EL (cell line): ENCODE results near the gene FREM3.

Experiments used
- DNase-seq: peaks from one replicate; pipeline ENCODE4 v3.0.0-alpha.2; 2016

FREM3 gene

GRCh38 chr4:143658336-143658735, 42.1 kb downstream of the FREM3 start:
- DNase-seq: no peak

GRCh38 chr4:143654571-143654970, 45.9 kb downstream of the FREM3 start:
- no peak for DNase-seq

- DNase-seq: no peak
Measured at GRCh38 chr4:143653031-143653430, 47.4 kb downstream of the FREM3 start.

GRCh38 chr4:143643399-143643798, 57.1 kb downstream of the FREM3 start:
- no peak for DNase-seq

- DNase-seq: no peak
Measured at GRCh38 chr4:143642611-143643010, 57.9 kb downstream of the FREM3 start.

- no peak for DNase-seq
Measured at GRCh38 chr4:143641361-143641760, 59.1 kb downstream of the FREM3 start.

- DNase-seq: no peak
Measured at GRCh38 chr4:143634763-143635162, 65.7 kb downstream of the FREM3 start.

- DNase-seq: peak; percentile 4
Measured at GRCh38 chr4:143633833-143634232, 66.6 kb downstream of the FREM3 start.

- no peak for DNase-seq
Measured at GRCh38 chr4:143626134-143626911, 74.2 kb downstream of the FREM3 start.

- DNase-seq: no peak
Measured at GRCh38 chr4:143625632-143626031, 74.8 kb downstream of the FREM3 start.

GRCh38 chr4:143623896-143624295, 76.6 kb downstream of the FREM3 start:
- no peak for DNase-seq

- DNase-seq: no peak
Measured at GRCh38 chr4:143618811-143619210, 81.7 kb downstream of the FREM3 start.

GRCh38 chr4:143617994-143618679, 82.3 kb downstream of the FREM3 start:
- no peak for DNase-seq

GRCh38 chr4:143616771-143617170, 83.7 kb downstream of the FREM3 start:
- peak; percentile 66 for DNase-seq

GRCh38 chr4:143609492-143609891, 91.0 kb downstream of the FREM3 start:
- no peak for DNase-seq

GRCh38 chr4:143606480-143606879, 94.0 kb downstream of the FREM3 start:
- no peak for DNase-seq

- DNase-seq: peak; percentile 13
Measured at GRCh38 chr4:143599827-143600226, 100.6 kb downstream of the FREM3 start.

- no peak for DNase-seq
Measured at GRCh38 chr4:143598816-143599215, 101.7 kb downstream of the FREM3 start.

- DNase-seq: no peak
Measured at GRCh38 chr4:143597276-143597675, 103.2 kb downstream of the FREM3 start.

- no peak for DNase-seq
Measured at GRCh38 chr4:143587703-143588102, 112.8 kb downstream of the FREM3 start.

- peak; percentile 48 for DNase-seq
Measured at GRCh38 chr4:143586080-143586479, 114.4 kb downstream of the FREM3 start.

- DNase-seq: no peak
Measured at GRCh38 chr4:143585548-143585947, 114.9 kb downstream of the FREM3 start.

- no peak for DNase-seq
Measured at GRCh38 chr4:143581331-143581946, 119.0 kb downstream of the FREM3 start.

GRCh38 chr4:143575331-143575730, 125.1 kb downstream of the FREM3 start:
- DNase-seq: no peak
